VCaP (cell line): Measurements from ENCODE around the gene PRKCQ.

Source experiments
- H3K27ac ChIP-seq: fragments of 450-650 bp; 2 replicates; pipeline ENCODE4 v1.5.1; 2017
- TF ChIP-seq, protein P1 (sequence below): fragments of 450-650 bp; conservative IDR thresholded peaks from 2 replicates; pipeline ENCODE4 v1.5.1; 2017; ENCODE audit warnings: mild to moderate bottlenecking, moderate library complexity

Gene PRKCQ

GRCh38 chr10:6492896-6493295, 87.2 kb downstream of the PRKCQ start:
- TF ChIP-seq, protein P1, sequence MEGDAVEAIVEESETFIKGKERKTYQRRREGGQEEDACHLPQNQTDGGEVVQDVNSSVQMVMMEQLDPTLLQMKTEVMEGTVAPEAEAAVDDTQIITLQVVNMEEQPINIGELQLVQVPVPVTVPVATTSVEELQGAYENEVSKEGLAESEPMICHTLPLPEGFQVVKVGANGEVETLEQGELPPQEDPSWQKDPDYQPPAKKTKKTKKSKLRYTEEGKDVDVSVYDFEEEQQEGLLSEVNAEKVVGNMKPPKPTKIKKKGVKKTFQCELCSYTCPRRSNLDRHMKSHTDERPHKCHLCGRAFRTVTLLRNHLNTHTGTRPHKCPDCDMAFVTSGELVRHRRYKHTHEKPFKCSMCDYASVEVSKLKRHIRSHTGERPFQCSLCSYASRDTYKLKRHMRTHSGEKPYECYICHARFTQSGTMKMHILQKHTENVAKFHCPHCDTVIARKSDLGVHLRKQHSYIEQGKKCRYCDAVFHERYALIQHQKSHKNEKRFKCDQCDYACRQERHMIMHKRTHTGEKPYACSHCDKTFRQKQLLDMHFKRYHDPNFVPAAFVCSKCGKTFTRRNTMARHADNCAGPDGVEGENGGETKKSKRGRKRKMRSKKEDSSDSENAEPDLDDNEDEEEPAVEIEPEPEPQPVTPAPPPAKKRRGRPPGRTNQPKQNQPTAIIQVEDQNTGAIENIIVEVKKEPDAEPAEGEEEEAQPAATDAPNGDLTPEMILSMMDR = no peak
- H3K27ac ChIP-seq = no peak overlapping the region

GRCh38 chr10:6491841-6492609, 88.1 kb downstream of the PRKCQ start:
- TF ChIP-seq, protein P1 = no peak
- H3K27ac ChIP-seq = no peak overlapping the region

- TF ChIP-seq, protein P1 = no peak
- no peak overlapping the region for H3K27ac ChIP-seq
Observed at GRCh38 chr10:6490614-6491013, 89.5 kb downstream of the PRKCQ start.

GRCh38 chr10:6487920-6488319, 92.2 kb downstream of the PRKCQ start:
- H3K27ac ChIP-seq = no peak overlapping the region
- TF ChIP-seq, protein P1 = no peak

DNA sequence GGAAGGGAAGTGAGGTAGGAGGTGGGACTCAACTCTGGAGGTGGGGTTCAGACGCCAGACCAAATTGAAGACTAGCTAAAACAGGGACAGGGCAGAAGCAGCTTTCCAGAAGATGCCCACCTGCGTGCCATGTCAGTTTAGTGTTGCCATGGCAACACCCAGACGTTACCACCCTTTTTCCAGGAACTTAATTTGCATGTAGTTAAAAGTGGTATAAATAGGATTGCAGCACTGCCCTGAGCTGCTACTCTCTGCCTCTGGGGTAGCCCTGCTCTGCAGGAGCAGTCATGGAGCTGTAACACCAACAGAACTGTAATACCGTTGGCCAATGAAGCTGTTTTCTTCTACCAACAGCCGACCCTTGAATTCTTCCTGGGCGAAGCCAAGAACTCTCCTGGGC, 93.8 kb downstream of the PRKCQ start:
- TF ChIP-seq, protein P1 = no peak
- H3K27ac ChIP-seq = no peak overlapping the region

DNA sequence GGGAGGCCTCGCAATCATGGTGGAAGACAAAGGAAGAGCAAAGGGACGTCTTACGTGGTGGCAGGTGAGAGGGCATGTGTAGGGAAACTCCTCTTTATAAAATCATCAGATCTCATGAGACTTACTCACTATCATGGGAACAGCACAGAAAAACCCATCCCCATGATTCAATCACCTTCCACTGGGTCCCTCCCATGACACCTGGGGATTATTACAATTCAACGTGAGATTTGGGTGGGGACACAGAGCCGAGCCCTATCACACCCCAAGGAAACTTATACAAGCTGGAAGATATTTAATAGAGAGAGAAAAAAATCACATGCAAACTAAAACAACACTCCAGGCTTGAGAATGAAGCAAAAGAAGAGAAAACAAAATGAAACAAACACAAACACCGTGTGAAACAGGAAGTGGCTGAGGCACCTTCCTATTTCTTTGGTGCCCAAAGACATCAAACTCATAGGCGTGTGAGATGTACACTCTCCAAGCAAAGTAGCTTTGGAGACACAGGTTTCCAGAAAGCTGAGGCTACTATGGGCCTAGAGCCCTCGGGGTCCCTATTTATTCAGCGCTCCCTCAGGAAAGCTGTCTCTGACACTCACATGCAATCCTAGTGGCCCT, 97.2 kb downstream of the PRKCQ start:
- no peak overlapping the region for H3K27ac ChIP-seq
- TF ChIP-seq, protein P1 = no peak

GRCh38 chr10:6478722-6479121, 101.4 kb downstream of the PRKCQ start:
- TF ChIP-seq, protein P1 = no peak
- no peak overlapping the region for H3K27ac ChIP-seq
